HL-60 (cell line): Measurements from ENCODE around the gene SMAD1.

Experiments
- DNase-seq, 2 experiments: peaks; one replicate each; pipeline ENCODE4 v3.0.0-alpha.2; 2010 to 2020; ENCODE audit warnings: low read depth in 1 of 2, low spot score in 1 of 2
- H3K27ac ChIP-seq: fragments of 250-450 bp; sonication (Bioruptor Pico); replicated peaks from 2 replicates; pipeline ENCODE4 v1.5.1; 2020; ENCODE audit warnings: mild to moderate bottlenecking, moderate library complexity
- H3K27me3 ChIP-seq: fragments of 250-450 bp; sonication (Bioruptor Pico); 2 replicates; pipeline ENCODE4 v1.5.1; 2021; ENCODE audit warnings: mild to moderate bottlenecking, moderate library complexity; ENCODE audit not compliant: insufficient read depth, poor library complexity, severe bottlenecking
- H3K4me3 ChIP-seq: replicated peaks from 2 replicates; pipeline ENCODE4 v1.5.1; 2011; ENCODE audit warnings: mild to moderate bottlenecking, control low read depth, low read length; ENCODE audit not compliant: insufficient read depth
- GABPA ChIP-seq: IDR thresholded peaks from 2 replicates; pipeline ENCODE4 v1.6.1; 2012; ENCODE audit warnings: low read depth
- POLR2AphosphoS5 ChIP-seq: IDR thresholded peaks from 2 replicates; pipeline ENCODE4 v1.6.1; 2012; ENCODE audit warnings: low read depth
- SPI1 ChIP-seq: IDR thresholded peaks from 2 replicates; pipeline ENCODE4 v1.6.1; 2012; ENCODE audit warnings: low read depth, mild to moderate bottlenecking, borderline replicate concordance
- TF ChIP-seq, protein P1 (sequence below): IDR thresholded peaks from 2 replicates; pipeline ENCODE4 v1.6.1; 2012; ENCODE audit warnings: low read depth; ENCODE audit not compliant: insufficient replicate concordance
- TF ChIP-seq, protein P2 (sequence below): IDR thresholded peaks from one replicate; pipeline ENCODE4 v1.5.1; 2011; ENCODE audit warnings: low read length, control low read depth, inconsistent platforms; ENCODE audit not compliant: insufficient read depth

Gene SMAD1

GRCh38 chr4:145505995-145506394, 24.3 kb downstream of the SMAD1 start:
- H3K27me3 ChIP-seq = no peaks in the 10 kb centered on the region
- DNase-seq = no peak
- TF ChIP-seq, protein P1, sequence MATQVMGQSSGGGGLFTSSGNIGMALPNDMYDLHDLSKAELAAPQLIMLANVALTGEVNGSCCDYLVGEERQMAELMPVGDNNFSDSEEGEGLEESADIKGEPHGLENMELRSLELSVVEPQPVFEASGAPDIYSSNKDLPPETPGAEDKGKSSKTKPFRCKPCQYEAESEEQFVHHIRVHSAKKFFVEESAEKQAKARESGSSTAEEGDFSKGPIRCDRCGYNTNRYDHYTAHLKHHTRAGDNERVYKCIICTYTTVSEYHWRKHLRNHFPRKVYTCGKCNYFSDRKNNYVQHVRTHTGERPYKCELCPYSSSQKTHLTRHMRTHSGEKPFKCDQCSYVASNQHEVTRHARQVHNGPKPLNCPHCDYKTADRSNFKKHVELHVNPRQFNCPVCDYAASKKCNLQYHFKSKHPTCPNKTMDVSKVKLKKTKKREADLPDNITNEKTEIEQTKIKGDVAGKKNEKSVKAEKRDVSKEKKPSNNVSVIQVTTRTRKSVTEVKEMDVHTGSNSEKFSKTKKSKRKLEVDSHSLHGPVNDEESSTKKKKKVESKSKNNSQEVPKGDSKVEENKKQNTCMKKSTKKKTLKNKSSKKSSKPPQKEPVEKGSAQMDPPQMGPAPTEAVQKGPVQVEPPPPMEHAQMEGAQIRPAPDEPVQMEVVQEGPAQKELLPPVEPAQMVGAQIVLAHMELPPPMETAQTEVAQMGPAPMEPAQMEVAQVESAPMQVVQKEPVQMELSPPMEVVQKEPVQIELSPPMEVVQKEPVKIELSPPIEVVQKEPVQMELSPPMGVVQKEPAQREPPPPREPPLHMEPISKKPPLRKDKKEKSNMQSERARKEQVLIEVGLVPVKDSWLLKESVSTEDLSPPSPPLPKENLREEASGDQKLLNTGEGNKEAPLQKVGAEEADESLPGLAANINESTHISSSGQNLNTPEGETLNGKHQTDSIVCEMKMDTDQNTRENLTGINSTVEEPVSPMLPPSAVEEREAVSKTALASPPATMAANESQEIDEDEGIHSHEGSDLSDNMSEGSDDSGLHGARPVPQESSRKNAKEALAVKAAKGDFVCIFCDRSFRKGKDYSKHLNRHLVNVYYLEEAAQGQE = no peak
- TF ChIP-seq SPI1 = no peak
- TF ChIP-seq GABPA = no peak
- TF ChIP-seq, protein P2, sequence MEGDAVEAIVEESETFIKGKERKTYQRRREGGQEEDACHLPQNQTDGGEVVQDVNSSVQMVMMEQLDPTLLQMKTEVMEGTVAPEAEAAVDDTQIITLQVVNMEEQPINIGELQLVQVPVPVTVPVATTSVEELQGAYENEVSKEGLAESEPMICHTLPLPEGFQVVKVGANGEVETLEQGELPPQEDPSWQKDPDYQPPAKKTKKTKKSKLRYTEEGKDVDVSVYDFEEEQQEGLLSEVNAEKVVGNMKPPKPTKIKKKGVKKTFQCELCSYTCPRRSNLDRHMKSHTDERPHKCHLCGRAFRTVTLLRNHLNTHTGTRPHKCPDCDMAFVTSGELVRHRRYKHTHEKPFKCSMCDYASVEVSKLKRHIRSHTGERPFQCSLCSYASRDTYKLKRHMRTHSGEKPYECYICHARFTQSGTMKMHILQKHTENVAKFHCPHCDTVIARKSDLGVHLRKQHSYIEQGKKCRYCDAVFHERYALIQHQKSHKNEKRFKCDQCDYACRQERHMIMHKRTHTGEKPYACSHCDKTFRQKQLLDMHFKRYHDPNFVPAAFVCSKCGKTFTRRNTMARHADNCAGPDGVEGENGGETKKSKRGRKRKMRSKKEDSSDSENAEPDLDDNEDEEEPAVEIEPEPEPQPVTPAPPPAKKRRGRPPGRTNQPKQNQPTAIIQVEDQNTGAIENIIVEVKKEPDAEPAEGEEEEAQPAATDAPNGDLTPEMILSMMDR = no peak
- TF ChIP-seq POLR2AphosphoS5 = no peak
- H3K4me3 ChIP-seq = no peak overlapping the region
- no peak overlapping the region for H3K27ac ChIP-seq

GRCh38 chr4:145507636-145508035, 26.0 kb downstream of the SMAD1 start:
- H3K27me3 ChIP-seq = no peaks in the 10 kb centered on the region
- no peak overlapping the region for H3K27ac ChIP-seq
- no peak overlapping the region for H3K4me3 ChIP-seq
- DNase-seq = no peak
- TF ChIP-seq SPI1 (no peak), GABPA (no peak), POLR2AphosphoS5 (no peak)
- TF ChIP-seq, protein P1 = no peak
- TF ChIP-seq, protein P2 = no peak

DNA sequence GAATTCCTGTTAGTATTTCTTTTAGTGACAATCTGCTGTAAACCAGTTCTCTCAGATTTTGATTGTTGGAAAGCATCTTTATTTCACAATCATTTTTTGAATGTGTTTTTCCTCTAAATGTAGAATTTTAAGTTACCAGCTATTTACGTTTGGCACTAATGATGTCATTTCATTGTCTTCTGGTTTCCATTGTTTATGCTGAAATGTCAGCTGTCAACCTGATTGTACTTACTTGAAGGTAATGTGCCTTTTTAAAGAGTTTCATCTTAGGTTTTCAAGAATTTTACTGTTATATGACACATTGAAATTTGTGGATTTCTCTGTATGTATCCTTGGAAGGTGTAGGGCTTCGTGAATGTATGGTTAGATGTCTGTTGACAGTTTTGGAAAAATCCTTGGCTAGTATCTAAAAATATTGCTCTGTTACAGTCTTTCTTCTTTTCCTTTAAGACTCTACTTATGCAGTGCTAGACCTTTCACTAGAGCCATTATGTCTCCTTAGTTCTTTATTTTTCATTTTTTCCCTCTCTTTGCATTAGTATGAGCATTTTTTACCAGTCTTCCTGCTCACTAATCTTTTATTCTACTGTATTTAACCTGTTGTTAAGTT, 30.4 kb downstream of the SMAD1 start:
- Histone ChIP-seq H3K27me3 (no peaks in the 10 kb centered on the region), H3K4me3 (no peak overlapping the region), H3K27ac (no peak overlapping the region)
- DNase-seq = no peak
- TF ChIP-seq SPI1 = no peak

DNA sequence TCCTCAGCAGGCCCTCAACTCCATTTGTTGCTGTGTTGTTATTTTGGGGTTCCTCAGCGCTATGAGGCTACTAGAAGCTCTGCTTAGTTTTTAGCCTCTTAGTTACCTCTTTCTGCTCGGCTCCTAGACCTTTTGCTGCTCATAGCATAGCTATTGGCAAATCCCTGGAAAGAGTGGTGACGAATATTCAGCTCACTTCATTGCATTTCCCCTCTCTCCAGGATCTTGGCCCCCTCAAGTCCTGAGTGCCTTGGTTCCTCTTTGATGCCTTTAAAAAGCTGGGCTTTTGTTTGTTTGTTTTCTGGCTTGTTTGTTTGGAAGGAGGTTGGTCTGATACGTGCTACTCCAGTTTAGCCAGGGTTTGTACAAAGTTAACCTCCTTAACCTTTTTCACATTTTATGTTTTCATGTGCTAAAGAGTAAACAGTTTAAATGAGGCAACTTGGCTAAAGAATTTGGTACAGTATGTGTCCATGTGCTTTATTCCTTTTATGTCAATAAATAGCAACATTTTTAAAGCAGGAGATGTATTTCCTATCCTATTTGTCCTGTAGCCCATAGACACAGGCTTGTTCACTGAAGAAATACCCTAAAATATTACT, 31.5 kb downstream of the SMAD1 start:
- Histone ChIP-seq H3K4me3 (no peak overlapping the region), H3K27me3 (no peaks in the 10 kb centered on the region), H3K27ac (no peak overlapping the region)
- TF ChIP-seq, protein P1 = no peak
- TF ChIP-seq, protein P2 = no peak
- TF ChIP-seq SPI1 = no peak
- TF ChIP-seq GABPA = no peak
- no peak for TF ChIP-seq POLR2AphosphoS5
- DNase-seq = no peak
